Mesendoderm (in vitro differentiated cells): ENCODE measurements around the gene ZNF771. TPM values are rescaled to one million over a fixed set of nuclear protein-coding genes. Genes with fewer than 3 reads are reported as not detected.

Experiments
- DNase-seq: peaks from one replicate; pipeline ENCODE4 v3.0.0; 2013
- H2AK5ac ChIP-seq: 2 replicates; pipeline ENCODE4 v1.6.1; 2013; ENCODE audit warnings: low read length, inconsistent platforms
- H2BK120ac ChIP-seq: 2 replicates; pipeline ENCODE4 v1.6.1; 2013; ENCODE audit warnings: low read depth, mild to moderate bottlenecking, low read length, moderate library complexity, mixed read lengths
- H2BK15ac ChIP-seq: replicated peaks from 2 replicates; pipeline ENCODE4 v1.6.1; 2013; ENCODE audit warnings: low read depth, mild to moderate bottlenecking, moderate library complexity
- H2BK5ac ChIP-seq: 2 replicates; pipeline ENCODE4 v1.6.1; 2013; ENCODE audit warnings: low read length, inconsistent platforms
- H3K18ac ChIP-seq: 2 replicates; pipeline ENCODE4 v1.6.1; 2013; ENCODE audit warnings: mild to moderate bottlenecking, low read length, mixed read lengths
- H3K23ac ChIP-seq: one replicate; pipeline ENCODE4 v1.6.1; 2013; ENCODE audit warnings: low read length
- H3K27ac ChIP-seq: 2 replicates; pipeline ENCODE4 v1.5.1; 2013; ENCODE audit warnings: low read depth, mild to moderate bottlenecking, inconsistent platforms, low read length, moderate library complexity
- H3K27me3 ChIP-seq: 2 replicates; pipeline ENCODE4 v1.6.1; 2013; ENCODE audit warnings: low read length, control low read depth, mild to moderate bottlenecking, inconsistent platforms; ENCODE audit not compliant: insufficient read depth, poor library complexity
- H3K36me3 ChIP-seq: 2 replicates; pipeline ENCODE4 v1.6.1; 2013; ENCODE audit warnings: low read length, inconsistent platforms; ENCODE audit not compliant: control insufficient read depth, insufficient read depth
- H3K4ac ChIP-seq: one replicate; pipeline ENCODE4 v1.6.1; 2013; ENCODE audit warnings: low read depth, mild to moderate bottlenecking, low read length, moderate library complexity
- H3K4me1 ChIP-seq: 2 replicates; pipeline ENCODE4 v1.6.1; 2013; ENCODE audit warnings: low read depth, low read length, inconsistent platforms; ENCODE audit not compliant: control insufficient read depth
- H3K4me2 ChIP-seq: 2 replicates; pipeline ENCODE4 v1.6.1; 2013; ENCODE audit warnings: low read length
- H3K4me3 ChIP-seq: 2 replicates; pipeline ENCODE4 v1.5.1; 2013; ENCODE audit warnings: mild to moderate bottlenecking, low read length
- H3K56ac ChIP-seq: one replicate; pipeline ENCODE4 v1.6.1; 2013; ENCODE audit warnings: low read length
- H3K79me1 ChIP-seq: 2 replicates; pipeline ENCODE4 v1.6.1; 2013; ENCODE audit warnings: low read length, inconsistent platforms
- H3K79me2 ChIP-seq: 2 replicates; pipeline ENCODE4 v1.6.1; 2013; ENCODE audit warnings: mild to moderate bottlenecking, low read length; ENCODE audit not compliant: control insufficient read depth, insufficient read depth
- H3K9ac ChIP-seq: 2 replicates; pipeline ENCODE4 v1.6.1; 2013; ENCODE audit warnings: low read length, inconsistent platforms
- H4K5ac ChIP-seq: one replicate; pipeline ENCODE4 v1.6.1; 2013; ENCODE audit warnings: low read length
- H4K8ac ChIP-seq: one replicate; pipeline ENCODE4 v1.6.1; 2013; ENCODE audit warnings: low read depth, mild to moderate bottlenecking, control low read depth, low read length, moderate library complexity
- WGBS: extraction: QIAGEN DNeasy Blood & Tissue Kit; methylation state at CpG from one replicate; pipeline ENCODE4 v1.1.7; 2013; ENCODE audit warnings: low lambda C conversion rate, missing lambda C conversion rate; ENCODE audit not compliant: insufficient coverage; ENCODE audit errors: extremely low coverage; 5-methylcytosine and 5-hydroxymethylcytosine counted together
- small RNA-seq: library from polyadenylated mRNA; stranded (forward); fragments of <200 nt; extraction: miRNeasy Mini kit (QIAGEN cat#:217004); gene quantifications from one replicate; pipeline ENCODE3, GENCODE V24; 2013; ENCODE audit not compliant: insufficient read depth

The ZNF771 gene

GRCh38 chr16:30464078-30464477 is 56.7 kb downstream of the ZNF771 start:
- Histone ChIP-seq H3K79me2 (no peaks in the 10 kb centered on the region), H3K4ac (no peak overlapping the region), H3K4me1 (no peaks in the 10 kb centered on the region), H3K56ac (no peak overlapping the region), H3K27ac (no peak overlapping the region), H3K18ac (no peak overlapping the region), H3K4me3 (no peak overlapping the region), H2BK15ac (no peak overlapping the region), H3K79me1 (no peaks in the 10 kb centered on the region), H2BK120ac (no peak overlapping the region), H3K36me3 (no peaks in the 10 kb centered on the region), H4K5ac (no peak overlapping the region), H4K8ac (no peak overlapping the region), H2BK5ac (no peak overlapping the region), H3K23ac (no peak overlapping the region), H3K9ac (no peak overlapping the region), H3K4me2 (no peak overlapping the region), H2AK5ac (no peak overlapping the region), H3K27me3 (no peaks in the 10 kb centered on the region)
- no CpG with 5 or more reads among the region's 7 CpGs for WGBS
- DNase-seq = no peak

Small RNA genes lying within 50 kb of the gene (small RNA-seq; reads per million reads assigned to genes)
- not detected for gene RF00019
- gene RF00406 = not detected
